ENCODE data around the gene DNAJC6.
"Not testable (repeated sequence)": the region's sequence is repeated elsewhere in the genome, so short reads cannot be mapped to it uniquely, and the experiment has no call there.

The DNAJC6 gene

DNA sequence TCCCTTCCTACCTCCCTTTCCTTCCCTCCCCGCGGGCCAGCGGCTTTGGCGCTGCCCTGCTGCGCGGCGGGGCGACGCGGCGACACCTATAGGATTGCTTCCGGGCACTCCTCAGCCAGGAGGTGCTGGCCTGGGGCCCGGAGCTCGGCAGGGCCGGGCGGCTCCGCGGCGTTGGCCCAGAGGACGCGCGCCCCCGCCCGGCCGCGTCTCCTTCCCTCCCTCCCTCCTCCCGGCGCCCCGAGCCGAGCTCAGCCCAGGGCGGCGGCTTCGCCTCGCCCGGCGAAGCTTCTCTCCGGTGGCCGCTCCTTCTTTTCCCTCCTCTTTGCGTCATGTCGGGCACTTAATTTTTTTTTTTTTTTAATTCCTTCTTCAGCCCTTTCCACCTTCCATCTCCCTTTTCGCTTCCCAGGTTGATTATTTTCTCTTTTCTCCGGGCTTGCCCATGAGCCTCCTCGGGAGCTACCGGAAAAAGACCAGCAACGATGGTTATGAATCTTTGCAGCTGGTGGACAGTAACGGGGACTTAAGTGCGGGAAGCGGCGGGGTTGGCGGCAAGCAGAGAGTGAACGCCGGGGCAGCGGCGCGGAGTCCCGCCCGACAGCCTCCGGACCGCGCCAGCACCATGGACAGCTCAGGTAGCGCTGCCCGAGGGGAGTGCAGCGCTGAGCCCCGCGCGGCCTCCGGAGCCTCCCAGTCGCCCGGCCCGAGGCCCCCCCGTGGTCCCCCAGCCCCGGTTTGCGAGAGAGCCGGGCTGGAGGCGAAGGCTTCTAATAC, at the start of gene DNAJC6:
Gene DNAJC6, plus strand, starts transcription at position 240 of the 774 bp plus-strand sequence. Its CDS starts 203 bp downstream, at position 443.
- DNase-seq, result peak; percentile 47

DNA sequence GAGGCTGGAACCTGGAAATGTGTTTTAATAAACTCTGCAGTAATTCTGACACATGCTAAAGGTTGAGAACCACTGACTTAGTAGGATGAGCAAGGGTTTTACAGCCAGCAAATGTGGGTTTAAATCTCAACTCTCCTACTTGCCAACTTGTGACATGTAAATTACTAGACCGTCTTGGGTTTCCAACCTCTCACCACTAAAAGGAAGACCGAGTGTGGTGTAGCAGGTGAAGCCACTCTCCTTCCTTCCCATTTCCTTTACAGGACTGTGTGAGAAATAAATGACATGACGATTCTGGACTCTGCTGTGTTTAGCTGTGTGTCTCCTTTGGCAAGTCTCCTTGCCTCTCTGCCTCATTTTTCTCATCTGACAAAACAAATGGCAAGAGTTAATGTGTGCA, 49.5 kb upstream of the DNAJC6 start:
- no peak for DNase-seq

GRCh38 chr1:65260851-65261473, 48.4 kb upstream of the DNAJC6 start:
- peak; percentile 93 for DNase-seq

GRCh38 chr1:65263286-65263685, 46.1 kb upstream of the DNAJC6 start:
- DNase-seq, result no peak

- peak; percentile 63 for DNase-seq
These were observed 45.0 kb upstream of the DNAJC6 start for GRCh38 chr1:65264197-65264929.

DNA sequence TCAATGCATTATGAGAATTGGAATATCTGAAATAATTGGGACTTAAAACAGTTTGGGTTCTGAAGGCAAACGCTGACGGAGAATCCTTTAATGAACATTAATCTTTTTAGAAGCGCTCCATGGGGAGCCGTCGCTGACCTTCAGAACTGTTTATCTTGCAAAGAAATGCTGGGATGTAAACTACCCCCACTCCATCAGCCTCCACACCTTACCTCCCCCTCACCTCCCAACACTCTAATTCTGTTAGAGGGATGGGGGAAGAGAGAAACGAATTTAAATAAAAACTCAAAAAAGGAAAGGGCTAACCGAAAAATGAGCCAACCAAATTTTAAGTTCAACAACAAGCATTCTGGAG, 44.1 kb upstream of the DNAJC6 start:
- DNase-seq, result no peak

DNA sequence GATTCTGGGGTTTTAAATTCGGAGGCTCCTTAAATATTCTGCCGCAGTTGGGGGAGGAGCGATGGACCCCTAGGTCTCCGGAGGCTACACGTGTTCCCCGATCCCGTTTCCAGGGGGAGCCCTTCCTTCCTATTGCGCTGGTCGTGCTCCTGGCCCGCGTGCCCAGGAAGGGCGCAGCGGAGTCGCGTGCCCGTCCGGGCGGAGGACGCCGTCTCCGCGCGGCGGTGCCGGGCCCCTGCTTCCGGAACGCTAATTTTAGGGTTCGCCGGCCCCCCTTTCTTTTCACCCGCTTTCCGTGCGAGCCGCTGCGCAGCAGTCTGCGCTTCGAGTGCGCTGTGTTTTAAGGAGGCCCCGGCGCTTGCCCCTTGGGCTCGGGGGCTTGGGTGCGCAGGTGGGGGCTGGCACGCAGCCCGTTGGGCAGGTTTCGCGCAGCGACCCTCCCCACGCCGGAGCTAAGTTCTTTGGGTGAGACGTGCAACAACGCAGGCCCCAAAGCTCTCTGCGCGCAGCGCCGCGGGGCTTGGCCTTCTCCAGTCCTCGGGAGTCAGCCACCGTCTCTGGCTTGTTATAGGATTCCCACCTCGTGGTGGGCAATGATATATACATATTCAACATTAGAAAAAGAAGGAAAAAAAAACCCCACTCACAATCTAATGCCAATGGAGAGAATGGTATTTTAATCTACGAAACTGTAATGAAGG, 43.5 kb upstream of the DNAJC6 start:
- DNase-seq, result no peak

- DNase-seq, result no peak
These were observed 42.9 kb upstream of the DNAJC6 start for GRCh38 chr1:65266476-65266875.

GRCh38 chr1:65267271-65267670, 42.1 kb upstream of the DNAJC6 start:
- peak; percentile 23 for DNase-seq

- no peak for DNase-seq
These were observed 41.7 kb upstream of the DNAJC6 start for GRCh38 chr1:65267683-65268082.

DNA sequence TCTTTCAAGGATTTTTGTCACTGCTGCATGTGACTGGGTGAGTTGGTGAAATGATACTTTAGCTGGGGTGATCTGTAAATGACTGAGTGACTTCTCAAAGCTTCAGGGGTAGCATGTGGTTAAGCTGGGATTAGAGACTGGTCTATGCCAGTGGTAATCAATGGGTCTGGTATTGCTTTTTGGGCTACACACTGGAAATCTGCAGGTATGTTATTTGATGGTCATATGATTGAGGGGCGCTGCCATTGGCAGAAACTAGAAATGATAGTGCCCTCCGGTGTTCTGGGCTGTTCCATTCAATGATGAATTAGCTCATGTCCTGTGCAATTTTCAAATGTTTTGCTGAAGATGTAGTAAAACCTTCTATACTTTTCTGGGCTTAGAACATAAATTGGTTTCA, 39.7 kb upstream of the DNAJC6 start:
- DNase-seq, result no peak

DNA sequence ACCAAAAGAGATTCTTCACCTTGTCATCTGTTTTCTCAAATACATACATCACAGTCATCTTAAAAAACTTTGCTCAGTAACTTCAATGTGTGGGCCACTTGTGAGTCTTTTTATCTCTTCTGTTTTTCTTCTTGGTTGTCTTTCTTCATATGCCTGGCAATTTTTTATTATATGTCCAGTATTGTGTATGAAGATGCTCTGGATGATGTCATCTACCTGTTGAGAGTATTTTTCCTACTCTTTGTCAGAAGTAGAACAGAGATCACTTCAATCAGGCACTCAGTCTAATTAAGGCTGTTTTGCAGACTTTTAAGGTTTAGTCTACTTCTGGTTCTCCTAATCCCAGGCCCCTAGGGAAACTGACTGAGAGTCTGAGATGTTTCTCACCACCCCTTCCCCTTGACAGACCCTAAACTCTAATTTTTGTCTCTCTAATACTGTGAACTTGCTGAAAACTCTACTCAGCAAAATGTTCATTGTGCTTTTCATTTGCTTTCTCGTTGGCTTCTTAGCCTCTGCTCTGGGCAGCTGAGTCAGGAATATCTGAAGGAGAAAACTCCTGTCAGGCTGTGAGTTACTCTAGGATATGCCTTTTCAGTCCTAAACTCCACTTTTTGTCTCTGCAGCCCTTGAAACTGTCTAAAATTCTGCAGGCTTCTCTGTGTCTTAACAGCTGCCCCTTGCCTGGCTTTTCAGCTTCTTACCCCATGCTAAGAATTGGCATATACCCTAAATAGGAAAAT, 33.0 kb upstream of the DNAJC6 start:
- no peak for DNase-seq

- no peak for DNase-seq
These were observed 31.6 kb upstream of the DNAJC6 start for GRCh38 chr1:65277605-65278347.

DNA sequence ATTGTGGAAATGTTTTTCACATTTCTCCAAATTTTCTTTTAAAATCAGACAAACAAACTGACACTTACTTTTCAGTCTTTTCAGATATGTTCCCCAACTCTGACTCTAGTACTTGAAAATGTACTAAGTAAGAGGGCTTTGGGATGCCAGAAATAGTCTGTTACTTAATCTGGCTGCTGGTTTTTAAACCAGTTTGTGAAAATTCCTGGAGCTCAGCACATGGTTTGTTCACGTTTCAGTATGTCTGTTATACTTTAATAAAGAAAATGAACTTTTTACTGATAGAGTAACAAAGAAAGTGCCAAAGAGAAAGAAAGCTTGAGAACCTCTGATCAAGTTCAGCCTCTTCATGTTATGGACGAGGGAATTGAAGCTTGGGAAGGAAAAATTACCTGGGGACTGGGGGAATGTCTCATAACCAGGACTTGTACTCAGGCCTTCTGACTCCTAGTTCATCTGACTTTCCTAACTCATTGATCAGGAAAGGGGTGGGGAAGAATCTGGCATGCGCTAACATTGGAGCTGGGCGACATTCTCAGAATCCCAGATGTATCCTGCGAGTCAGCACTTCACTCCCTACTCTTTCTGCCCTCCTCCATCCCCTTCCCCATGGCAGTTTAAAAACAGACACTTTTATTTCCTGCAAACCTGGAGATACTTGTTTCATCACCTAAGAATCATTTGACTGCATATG, 30.8 kb upstream of the DNAJC6 start:
- no peak for DNase-seq

- no peak for DNase-seq
These were observed 30.1 kb upstream of the DNAJC6 start for GRCh38 chr1:65279070-65279779.

DNA sequence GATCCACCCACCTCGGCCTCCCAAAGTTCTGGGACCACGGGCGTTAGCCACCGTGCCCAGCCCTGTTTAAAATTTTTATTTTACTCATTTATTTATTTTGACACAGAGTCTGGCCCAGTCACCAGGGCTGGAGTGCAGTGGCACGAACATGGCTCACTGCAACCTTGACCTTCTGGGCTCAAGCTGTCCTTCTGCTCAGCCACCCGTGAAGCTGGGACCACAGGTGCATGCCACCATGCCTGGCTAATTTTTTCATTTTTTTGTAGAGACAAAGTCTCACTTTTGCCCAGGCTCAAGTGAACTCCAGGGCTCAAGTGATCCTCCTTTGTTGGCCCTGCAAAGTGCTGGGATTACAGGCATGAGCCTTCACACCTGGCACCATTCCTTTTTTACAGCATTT, 27.5 kb upstream of the DNAJC6 start:
- no peak for DNase-seq

GRCh38 chr1:65284229-65284628, 25.1 kb upstream of the DNAJC6 start:
- no peak for DNase-seq

GRCh38 chr1:65289449-65289848, 19.9 kb upstream of the DNAJC6 start:
- DNase-seq, result no peak

DNA sequence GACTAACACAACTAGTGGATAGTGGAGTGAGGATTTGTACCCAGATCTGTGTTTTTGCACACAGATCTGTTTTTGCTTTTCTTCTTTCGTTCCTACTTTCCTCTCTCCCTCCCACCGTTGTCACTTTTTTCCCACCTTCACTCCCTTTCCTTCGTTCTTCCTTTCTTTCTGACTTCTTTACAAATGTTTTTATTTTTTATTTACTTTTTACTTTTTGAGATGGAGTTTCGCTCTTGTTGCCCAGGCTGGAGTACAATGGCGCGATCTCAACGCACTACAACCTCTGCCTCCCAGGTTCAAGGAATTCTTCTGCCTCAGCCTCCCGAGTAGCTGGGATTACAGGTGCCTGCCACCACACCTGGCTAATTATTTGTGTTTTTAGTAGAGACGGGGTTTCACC, 17.5 kb upstream of the DNAJC6 start:
- DNase-seq, result not testable (repeated sequence)

GRCh38 chr1:65292861-65293593, 16.3 kb upstream of the DNAJC6 start:
- no peak for DNase-seq

Data from inflammatory macrophage treated with lipopolysaccharide for 4 hours (primary cell).